ENCODE data around the gene MYD88.
A peak's percentile ranks its signal among the peaks of the same experiment; 100 is the strongest.
"Not testable (repeated sequence)": the region's sequence is repeated elsewhere in the genome, so short reads cannot be mapped to it uniquely, and the experiment has no call there.

MYD88 gene

DNA sequence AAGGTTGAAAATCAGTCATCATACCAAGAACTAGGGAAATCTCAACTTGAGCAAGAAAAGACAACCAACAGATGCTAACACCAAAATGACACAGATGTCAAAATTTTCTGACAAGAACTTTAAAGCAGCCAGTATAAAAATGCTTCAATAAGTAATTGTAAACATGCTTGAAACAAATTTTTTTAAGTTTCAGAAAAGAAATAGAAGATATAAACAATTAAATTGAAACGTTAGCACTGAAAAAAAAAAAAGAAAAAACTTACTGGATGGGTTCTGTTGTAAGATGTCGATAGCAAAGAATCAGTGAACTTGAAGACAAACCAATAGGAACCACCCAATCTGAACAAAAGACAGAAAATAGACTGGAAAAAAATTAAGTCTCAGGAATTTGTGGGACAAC, 8.0 kb downstream of the MYD88 start:
- no peak for DNase-seq

DNA sequence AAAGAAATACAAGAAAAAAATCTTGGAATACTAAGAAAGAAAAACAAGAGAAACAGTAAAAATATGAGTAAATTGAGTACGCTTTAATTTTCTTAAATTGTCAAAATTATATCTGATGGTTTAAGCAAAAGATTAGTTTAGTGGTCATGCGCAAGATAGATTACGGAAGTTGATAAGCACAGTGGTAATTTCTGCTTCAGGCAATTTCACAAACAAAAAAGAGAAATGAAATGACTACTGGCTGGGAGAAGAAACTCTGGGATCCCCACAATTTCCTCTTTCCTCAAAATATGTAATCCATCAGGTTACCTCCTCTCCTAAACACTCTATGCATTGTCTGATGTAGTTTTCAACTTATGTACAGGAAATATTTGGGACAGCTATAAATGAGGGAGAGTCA, 9.0 kb downstream of the MYD88 start:
- no peak for DNase-seq

DNA sequence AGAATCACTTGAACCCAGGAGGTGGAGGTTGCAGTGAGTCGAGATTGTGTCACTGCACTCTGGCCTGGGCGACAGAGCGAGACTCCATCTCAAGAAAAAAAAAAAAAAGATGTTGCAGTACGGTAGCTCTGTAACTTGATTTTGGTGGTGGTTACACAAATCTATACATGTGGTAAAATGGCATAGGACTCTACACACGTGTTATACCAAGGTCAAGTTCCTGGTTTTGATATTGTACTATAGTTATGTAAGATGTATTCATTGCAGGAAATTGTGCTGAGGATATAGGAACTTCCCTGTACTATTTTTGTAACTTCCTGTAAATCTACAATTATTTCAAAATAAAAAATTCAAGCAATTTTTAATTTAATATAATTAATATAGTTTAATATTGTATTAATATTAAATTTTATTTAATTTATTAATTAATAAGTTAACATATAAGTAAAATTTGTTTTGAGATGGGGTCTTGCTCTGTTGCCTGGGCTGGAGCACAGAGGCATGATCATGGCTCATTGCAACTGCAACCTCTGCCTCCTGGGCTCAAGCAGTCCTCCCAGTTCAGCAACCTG, 9.9 kb downstream of the MYD88 start:
- DNase-seq, result no peak

DNA sequence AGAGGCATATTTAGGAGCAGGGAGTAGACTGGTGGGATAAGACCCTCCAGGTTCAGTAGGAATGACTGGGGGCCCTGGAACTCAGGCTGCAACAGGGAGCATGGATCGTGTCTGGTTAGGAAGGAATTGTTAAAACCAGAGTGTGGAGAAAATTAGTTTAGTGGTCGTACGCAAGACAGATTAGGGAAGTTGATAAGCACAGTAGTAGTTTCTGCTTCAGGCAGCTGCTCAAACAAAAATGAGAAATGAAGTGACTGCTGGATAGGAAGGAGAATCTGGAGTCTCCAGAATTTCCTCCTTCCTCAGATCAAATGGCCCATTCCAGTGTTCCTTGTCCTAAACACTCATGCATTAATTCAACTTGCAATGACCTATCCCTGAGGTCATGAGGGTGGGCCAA, 11.2 kb downstream of the MYD88 start:
- DNase-seq, result no peak

DNA sequence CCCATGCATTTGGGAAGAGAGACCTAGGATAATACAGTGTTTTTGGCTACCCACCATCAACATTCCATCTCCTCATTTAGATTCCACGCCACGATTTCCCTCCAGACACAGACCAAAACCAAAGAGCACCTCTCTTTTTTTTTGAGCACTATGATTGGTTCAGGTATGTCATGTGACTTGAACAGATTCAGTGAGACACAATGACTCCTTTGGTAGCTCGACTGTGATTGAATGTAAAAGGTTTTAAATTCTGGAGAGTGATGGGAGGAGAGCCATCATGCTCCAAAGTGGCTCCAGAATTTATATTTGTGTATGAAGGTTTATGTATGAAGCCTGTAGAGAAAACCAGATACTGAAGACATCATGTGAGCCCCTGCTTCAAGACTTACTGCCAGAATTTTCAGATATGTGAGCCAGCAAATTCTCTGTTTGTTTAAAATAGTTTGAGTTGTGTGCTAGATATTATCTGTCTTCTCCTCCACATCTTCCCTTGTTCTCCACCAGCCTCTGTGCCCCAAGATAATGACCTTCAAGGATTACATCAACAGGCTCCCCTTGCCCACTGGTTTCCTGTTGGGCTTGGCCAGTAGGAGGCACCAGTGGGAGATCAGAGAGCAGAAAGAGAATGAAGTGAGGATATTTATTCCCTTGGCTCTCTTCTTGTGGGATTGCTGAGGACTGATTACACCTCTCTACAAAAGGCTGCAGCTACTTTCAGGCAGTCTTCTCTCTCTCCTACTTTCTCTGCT, 12.5 kb downstream of the MYD88 start:
- DNase-seq, result no peak

DNA sequence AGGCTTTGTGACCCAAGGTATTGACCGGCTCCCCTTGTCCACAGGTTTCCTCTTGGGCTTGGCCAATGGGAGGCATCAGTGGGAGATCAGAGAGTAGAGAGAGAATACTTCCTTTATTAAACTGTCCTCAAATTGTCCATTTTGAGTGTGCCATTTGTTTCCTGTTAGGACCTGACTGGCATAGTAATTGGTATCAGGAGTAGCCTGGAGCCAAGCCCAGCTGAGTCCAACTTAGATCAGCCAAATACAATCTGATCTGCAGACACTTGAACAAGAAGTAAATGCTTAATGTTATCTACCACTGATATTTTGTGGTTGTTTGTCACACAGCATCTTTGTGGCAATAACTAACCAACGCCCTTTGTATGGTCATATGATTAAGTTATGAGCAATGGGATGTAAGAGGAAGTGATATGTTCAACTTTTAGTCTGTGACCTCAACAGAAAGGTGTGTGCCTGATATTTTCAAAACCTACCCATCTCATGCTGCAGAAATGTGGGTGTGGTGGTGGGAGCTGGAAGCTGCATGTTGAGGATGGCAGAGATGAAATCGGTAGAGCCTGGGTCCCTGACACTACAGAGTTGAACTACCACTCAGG, 13.3 kb downstream of the MYD88 start:
- DNase-seq, result no peak

DNA sequence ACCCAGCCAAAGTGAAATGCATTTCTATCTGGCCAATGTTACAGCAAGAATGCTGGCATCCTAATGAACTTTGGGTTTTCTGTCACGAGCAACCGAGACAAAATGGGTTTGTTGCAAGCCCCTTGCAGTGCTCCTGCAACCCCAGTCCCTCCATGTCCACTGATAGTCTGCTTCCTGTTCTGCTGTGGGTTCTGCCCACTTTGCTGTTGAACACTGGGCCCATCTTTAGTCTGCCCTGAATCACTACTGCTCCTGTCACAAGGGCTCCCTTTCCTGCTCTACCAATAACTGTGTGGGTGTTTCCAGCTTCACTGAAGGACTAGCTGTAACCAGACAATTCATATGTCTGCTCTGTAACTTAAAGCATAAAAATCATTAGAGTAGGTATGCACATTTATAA, 14.1 kb downstream of the MYD88 start:
- DNase-seq, result no peak

DNA sequence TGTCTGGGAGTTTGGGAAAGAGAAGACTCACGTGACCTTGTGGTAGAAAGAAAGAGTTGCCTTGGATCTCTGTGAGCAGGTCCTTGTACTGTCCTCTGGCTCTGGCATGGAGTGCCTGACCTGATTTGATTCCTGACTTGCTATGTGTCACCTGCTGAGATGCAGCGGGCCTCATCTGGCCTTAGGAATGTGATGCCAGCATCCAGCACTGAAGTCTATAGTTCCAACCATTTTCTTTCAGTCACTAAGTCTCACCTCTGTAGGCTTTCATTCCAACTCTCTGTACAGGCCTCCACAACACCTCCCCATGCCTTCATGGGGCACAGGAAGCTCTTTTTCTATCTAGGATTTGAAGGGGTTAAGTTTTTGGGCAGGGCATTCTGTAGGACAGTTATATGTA, 14.8 kb downstream of the MYD88 start:
- DNase-seq, result no peak

DNA sequence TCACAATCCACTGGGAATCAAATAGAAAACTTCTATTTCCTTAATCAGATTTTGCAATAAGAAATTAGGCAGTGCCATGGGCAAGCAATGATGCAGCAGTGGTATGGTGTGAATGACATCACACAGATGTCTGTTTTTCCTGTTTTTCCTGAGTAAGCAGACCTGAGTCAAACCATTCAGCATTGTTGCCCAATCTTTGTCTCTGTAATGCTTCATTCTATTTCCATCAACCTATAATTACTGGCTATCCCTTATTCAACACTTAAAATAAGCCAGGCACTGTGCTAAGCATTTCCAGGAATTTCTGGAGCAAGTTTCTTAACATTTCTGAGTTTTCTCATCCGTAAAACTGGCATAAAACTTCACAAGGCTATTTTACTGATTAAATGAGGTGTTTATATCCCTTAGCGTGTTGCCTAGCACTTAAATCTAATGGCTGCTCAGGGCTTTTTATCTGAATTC, 15.6 kb downstream of the MYD88 start:
- DNase-seq, result no peak

DNA sequence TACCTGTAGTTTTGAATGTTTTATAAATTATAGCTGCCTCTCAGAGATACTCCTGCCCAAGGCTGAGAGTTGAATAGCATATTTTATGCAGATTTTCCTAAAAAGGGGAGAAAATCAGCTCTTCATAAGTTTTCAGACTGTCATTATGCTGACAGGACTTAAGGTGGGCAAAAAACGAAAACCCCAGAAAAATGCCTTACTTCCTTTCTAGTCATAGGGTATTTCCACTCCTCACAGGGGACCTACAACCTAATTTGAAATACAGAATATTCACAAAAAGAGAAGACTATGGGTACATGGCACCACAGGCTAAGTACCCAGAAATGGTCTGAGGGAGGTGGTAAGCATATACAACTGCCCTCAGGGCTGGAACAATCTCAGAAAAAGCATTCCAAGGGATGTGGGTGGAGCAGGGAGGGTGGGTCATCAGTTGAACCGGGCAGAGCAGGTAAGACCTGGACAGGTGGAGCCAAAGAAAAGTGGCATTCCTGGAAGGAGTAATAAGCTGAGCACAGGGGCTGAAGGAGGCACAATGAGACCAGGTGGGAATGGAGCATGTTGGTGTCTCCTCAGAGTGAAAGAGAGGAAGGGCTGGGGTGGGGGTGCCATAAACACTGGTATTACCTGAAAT, 16.3 kb downstream of the MYD88 start:
- DNase-seq, result no peak

DNA sequence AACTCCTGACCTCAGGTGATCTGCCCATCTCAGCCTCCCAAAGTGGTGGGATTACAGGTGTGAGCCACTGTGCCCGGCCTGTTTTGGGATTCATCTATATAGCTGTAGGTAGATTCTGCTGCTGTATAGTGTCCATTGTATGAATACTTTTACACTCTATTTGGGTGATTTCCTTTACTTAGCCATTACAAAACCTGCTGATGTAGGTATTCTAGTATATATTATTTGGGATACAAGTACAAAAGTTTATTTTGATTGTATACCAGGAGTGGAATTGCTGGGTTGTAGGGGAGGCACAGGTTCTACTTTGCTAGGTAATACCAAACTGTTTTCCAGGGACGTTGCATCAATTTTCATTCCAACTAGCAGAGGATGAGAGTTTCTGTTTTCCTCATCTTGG, 17.4 kb downstream of the MYD88 start:
- DNase-seq, result no peak

DNA sequence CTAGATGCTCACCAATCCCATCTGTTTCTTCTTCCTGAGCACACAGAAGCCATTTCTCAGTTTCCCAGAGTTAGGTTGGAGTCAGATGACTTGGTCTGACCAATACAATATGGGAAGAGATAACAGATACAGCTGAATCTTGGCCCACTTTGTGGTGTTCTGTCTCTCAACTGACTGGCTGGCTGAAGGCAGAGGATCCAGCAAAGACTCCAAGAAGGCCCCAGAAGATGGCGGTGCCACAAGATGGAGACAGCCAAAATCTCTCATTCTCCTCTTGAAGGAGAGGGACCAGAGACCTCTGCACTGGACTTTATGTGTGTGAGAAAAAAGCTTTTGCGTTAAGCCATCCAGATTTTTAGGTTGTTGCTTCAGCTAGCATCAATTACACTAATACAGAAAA, 18.7 kb downstream of the MYD88 start:
- no peak for DNase-seq

DNA sequence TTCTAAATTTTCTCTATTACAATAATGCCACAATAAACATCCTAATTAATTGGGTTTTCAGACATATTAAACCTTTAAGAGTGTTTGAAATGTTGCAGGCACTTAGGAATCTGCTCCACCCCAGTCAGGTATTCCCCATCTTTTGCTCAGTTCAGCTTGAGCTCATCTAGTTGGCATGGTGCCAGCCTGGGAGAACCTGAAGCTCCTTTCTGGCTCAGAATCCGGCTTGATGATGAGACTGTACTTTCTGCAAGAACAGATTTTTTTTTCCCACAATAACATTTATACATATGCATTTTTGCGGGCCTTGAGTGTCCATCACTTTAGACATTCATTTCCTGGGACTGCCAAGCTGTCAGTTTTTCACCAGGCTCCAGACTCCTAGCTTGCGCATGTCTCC, 19.1 kb downstream of the MYD88 start:
- no peak for DNase-seq

DNA sequence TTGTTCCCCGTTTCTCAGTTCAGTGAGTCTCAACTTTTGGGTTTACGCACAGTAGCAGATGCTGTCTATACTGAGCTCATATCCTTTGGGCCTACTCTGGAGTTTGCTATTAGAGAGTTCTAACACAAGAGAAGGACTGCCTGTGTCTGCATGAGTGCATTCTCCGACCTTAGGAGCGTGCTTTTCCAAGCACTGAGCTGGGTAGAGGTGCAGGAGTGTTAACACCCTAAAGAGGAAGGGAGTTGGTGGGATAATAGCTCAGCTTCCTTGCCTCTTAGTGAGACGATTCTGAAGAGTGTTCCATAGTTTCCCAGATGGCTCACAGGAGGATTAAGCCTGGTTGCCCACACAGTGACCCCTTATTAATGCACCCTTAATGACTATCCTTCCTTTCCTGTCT, 20.0 kb downstream of the MYD88 start:
- no peak for DNase-seq

DNA sequence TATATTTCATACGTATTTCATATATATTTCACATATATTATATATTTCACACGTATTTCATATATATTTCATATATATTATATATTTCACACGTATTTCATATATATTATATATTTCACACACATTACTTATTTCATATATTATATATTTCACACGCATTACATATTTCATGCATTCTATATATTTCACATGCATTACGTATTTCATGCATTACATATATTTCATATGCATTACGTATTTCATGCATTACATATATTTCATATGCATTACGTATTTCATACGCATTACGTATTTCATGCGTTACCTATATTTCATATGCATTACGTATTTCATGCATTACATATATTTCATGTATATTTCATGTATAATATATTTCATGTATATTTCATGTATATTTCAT, 22.2 kb downstream of the MYD88 start:
- DNase-seq, result not testable (repeated sequence)

DNA sequence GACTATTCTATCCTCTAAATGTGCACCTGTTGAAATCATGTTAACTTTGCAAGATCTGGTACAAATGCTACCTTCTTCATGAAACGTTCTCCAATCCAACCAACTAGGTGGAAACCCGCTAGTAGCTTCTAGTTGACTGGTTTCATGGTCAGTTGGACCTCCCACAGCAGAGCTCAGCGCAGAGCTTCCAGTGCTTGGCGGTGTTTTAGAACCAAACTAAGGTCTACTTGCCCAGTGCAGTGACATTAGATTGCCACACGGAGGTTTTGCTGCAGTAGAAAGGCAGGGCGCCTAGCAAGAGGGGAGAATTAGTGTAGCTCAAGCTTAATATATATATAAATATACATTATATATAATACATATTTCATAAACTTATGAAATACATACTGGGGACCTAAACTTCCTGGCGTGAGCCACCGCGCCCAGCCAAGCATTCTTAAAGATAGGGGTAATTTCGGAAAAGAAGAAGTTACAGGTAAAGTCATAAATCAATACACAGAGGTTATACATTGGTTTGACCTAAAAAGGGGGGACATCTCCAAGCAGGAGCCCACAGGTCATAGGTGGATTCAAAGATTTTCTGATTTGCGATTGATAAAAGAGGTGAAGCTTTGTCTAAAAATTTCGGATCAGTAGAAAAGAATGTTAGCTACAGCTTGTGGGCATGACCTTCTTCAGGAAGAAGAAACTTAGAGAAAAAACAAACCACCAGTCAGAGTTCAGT, 24.8 kb downstream of the MYD88 start:
- no peak for DNase-seq

DNA sequence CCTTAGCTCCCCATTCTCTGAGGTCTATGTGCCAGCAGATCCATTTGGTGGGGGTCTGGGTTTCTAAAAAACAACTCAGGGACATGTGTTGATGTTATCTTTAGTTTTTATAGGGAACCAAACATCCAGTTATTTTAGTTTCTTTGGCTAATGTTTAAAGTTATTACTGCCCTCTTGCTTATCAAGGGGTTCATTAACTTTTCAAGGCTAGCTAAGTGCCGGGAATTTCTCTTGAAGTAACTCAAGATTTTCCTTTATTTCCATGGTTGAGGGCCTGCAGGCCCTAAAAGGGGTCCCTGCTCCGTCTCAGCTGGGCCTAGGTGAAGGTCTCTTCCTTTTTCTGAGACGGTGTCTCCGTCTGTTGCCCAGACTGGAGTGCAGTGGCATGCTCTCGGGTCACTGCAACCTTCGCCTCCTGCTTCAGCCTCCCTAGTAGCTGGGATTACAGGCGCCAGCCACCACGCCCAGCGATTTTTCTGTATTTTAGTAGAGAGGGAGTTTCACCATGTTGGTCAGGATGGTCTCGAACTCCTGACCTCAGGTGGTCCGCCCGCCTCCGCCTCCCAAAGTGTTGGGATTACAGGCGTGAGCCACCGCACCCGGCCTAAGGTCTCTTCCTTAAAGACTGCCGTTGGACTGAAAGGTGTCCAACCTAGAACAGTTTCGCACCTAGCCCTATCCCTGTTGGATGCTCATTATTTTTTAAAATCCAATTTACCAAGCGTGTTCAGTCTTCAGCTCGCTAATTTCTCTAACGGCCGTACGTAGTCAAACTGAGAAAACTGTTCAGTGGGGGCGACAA, 25.6 kb downstream of the MYD88 start:
- no peak for DNase-seq

DNA sequence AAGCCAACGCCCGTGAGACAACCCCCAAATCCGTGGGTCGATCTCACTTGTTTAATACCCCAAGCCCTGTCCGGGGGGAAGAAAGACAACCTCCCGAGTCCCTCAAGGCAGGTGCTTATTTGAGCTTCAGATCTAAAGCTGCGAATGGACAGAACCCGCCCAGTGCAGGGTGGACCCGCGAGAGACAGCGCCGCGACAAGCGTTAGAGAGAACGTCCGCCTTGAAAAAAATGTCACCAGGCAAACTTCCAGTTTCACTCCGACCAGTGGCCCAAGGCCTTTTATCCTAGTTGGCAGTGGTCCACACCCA, 26.1 kb downstream of the MYD88 start:
- DNase-seq, result no peak

DNA sequence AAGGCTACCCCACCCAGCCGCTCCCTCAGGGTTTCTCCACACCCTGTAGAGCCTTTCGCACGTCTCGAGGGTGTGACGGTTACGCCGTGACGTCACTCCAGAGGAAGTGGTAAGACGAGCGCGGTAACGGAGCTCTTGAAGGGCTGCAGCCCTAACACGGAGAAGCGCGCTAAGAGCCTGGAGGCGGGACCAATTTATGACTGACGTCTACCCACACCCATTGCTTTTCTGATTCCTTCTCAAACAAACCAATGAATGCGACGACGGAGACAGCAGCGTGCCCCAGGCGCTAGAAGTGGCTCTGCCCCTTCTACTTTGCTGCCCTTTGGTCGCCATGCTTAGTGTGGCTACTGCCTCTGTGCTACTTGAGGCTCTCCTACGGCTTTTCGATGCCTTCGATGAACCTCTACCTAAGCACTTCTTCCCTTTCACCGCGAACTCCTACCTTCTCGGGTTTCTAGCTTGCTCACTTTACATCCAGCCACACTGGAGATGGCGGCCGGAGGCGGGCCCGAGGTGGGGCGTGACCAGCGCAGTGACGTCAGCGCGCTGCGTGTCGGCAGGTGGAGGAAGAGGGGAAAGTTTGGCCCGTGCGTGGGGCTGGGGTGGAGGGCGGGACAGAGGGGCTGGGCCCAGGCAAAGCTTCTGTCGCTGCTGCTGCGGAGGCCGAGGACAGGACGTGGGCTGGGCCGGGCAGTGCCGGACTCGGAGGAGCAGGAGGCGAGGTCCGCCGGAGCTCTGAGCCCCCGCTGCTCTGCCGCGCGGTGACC, 26.7 kb downstream of the MYD88 start, which contains the start of gene OXSR1:
TSS of gene OXSR1 (plus strand) at position 586 of the 770 bp plus-strand sequence. CDS start 340 bp downstream, outside the sequence.
- DNase-seq, result peak; percentile 95

DNA sequence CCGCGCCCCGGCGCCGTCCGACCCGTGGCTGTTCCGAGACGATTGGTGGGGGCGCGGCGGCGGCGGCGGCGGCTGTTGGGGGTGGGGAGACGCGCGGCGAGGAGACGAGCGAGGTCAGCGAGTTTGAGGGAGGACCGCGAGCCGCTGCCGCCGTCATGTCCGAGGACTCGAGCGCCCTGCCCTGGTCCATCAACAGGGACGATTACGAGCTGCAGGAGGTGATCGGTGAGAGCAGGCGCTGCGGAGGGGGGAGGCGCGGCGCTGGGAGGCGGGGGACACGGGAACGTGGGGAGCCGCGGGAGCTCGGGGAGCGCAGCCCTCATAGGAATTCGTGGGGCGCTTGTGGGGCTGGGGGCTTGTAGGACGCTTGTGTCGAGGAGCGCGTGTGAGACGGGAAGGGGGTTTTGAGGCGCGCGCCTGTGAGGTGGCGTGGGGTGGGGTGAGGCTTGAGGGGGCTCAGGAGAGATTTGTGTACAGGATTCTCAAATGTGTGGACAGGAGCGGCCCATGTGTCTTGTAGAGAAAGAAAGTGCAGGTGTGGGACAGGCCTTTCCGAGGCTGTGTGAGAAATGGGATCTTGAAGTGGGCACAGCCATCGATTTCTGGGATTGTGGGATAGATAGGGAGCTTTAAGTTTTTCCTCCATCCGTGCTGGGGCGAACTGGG, 27.4 kb downstream of the MYD88 start:
- DNase-seq, result no peak

DNA sequence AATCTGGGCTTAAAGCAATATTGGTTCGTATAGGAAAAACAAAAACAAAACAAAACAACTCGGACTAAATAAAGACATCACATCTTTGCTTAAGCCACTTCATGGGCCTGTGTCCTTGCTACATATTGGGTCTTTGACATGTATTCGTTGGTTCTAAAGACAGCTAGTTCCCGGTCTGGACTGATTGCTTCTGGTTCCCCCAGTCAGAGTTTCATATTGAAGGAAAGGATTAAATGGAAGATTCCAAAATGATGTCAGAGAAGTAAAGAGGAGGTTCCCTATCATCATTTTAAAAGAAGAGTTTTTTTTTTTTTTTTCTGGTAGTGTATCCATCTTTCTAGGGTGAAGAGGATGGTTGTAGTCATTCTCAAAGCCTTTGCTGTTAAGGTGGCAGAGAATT, 29.1 kb downstream of the MYD88 start:
- DNase-seq, result no peak
